HepG2 (cell line): ENCODE measurements around the gene CARS1. TPM values are rescaled to one million over a fixed set of nuclear protein-coding genes. Genes with fewer than 3 reads are reported as not detected.

ENCODE experiments used
- ATF6 ChIP-seq: sonication (generic); formaldehyde crosslinking; conservative IDR thresholded peaks from 2 replicates; pipeline ENCODE4 v1.4.0; 2020; ENCODE audit warnings: missing genetic modification reagents
- BRCA1 ChIP-seq: sonication (generic); formaldehyde crosslinking; IDR thresholded peaks from 2 replicates; pipeline ENCODE4 v1.4.0; 2020; ENCODE audit warnings: missing genetic modification reagents
- CENPT ChIP-seq: sonication (generic); formaldehyde crosslinking; IDR thresholded peaks from 2 replicates; pipeline ENCODE4 v1.8.0; 2022; ENCODE audit warnings: low read depth, mild to moderate bottlenecking, moderate library complexity, missing genetic modification reagents
- CREM ChIP-seq, 2 experiments: sonication (generic) in 1 of 2; formaldehyde crosslinking in 1 of 2; IDR thresholded peaks; 2 replicates each; pipeline versions ENCODE4 v1.4.0 to v1.6.1; 2016 to 2020; ENCODE audit warnings: antibody characterized with exemption in 1 of 2, mild to moderate bottlenecking in 1 of 2, missing genetic modification reagents in 1 of 2
- FOXO4 ChIP-seq: sonication (generic); formaldehyde crosslinking; conservative IDR thresholded peaks from 2 replicates; pipeline ENCODE4 v1.8.1; 2023; ENCODE audit warnings: missing genetic modification reagents
- KDM2A ChIP-seq: sonication (generic); formaldehyde crosslinking; IDR thresholded peaks from 2 replicates; pipeline ENCODE4 v1.4.0; 2020; ENCODE audit warnings: low read depth, missing genetic modification reagents, borderline replicate concordance
- MAFG ChIP-seq: sonication (generic); formaldehyde crosslinking; IDR thresholded peaks from 2 replicates; pipeline ENCODE4 v1.5.1; 2020; ENCODE audit warnings: mild to moderate bottlenecking, missing genetic modification reagents
- NFE2L1 ChIP-seq: sonication (generic); formaldehyde crosslinking; IDR thresholded peaks from 2 replicates; pipeline ENCODE4 v1.4.0; 2020; ENCODE audit warnings: missing genetic modification reagents, mild to moderate bottlenecking, borderline replicate concordance
- PHF20 ChIP-seq: sonication (generic); formaldehyde crosslinking; IDR thresholded peaks from 2 replicates; pipeline ENCODE4 v1.5.0; 2020; ENCODE audit warnings: mild to moderate bottlenecking, missing genetic modification reagents
- SCMH1 ChIP-seq: sonication (generic); formaldehyde crosslinking; IDR thresholded peaks from 2 replicates; pipeline ENCODE4 v1.9.0; 2021; ENCODE audit warnings: missing genetic modification reagents, mild to moderate bottlenecking, borderline replicate concordance
- STAG1 ChIP-seq: sonication (generic); formaldehyde crosslinking; IDR thresholded peaks from 2 replicates; pipeline ENCODE4 v1.4.0; 2020; ENCODE audit warnings: missing genetic modification reagents
- STAT5B ChIP-seq: sonication (generic); formaldehyde crosslinking; IDR thresholded peaks from 2 replicates; pipeline ENCODE4 v1.4.0; 2020; ENCODE audit warnings: missing genetic modification reagents
- ZNF121 ChIP-seq: sonication (generic); formaldehyde crosslinking; IDR thresholded peaks from 2 replicates; pipeline ENCODE4 v1.5.0; 2020; ENCODE audit warnings: mild to moderate bottlenecking, missing genetic modification reagents
- ZNF468 ChIP-seq: sonication (generic); formaldehyde crosslinking; IDR thresholded peaks from 2 replicates; pipeline ENCODE4 v1.8.0; 2022; ENCODE audit warnings: mild to moderate bottlenecking, moderate library complexity, missing genetic modification reagents
- ZNF501 ChIP-seq: sonication (generic); formaldehyde crosslinking; IDR thresholded peaks from 2 replicates; pipeline ENCODE4 v1.5.1; 2020; ENCODE audit warnings: mild to moderate bottlenecking, moderate library complexity, missing genetic modification reagents
- ZNF546 ChIP-seq: sonication (generic); formaldehyde crosslinking; conservative IDR thresholded peaks from 2 replicates; pipeline ENCODE4 v1.8.1; 2023; ENCODE audit warnings: mild to moderate bottlenecking, missing genetic modification reagents
- ZNF562 ChIP-seq: sonication (generic); formaldehyde crosslinking; IDR thresholded peaks from 2 replicates; pipeline ENCODE4 v1.8.0; 2022; ENCODE audit warnings: missing genetic modification reagents, borderline replicate concordance
- ZNF777 ChIP-seq: sonication (generic); formaldehyde crosslinking; IDR thresholded peaks from 2 replicates; pipeline ENCODE4 v1.4.0; 2020; ENCODE audit warnings: missing genetic modification reagents
- ZNF780A ChIP-seq: sonication (generic); formaldehyde crosslinking; IDR thresholded peaks from 2 replicates; pipeline ENCODE4 v1.8.0; 2022; ENCODE audit warnings: mild to moderate bottlenecking, missing genetic modification reagents, moderate library complexity
- ZNF850 ChIP-seq: sonication (generic); formaldehyde crosslinking; conservative IDR thresholded peaks from 2 replicates; pipeline ENCODE4 v1.9.0; 2021; ENCODE audit warnings: mild to moderate bottlenecking, missing genetic modification reagents
- polyA plus RNA-seq, 8 experiments: library from polyadenylated mRNA; depleted of rRNA in 3 of 8; stranded (reverse) in 7 of 8; unstranded in 1 of 8; fragments of >200 nt; fragmentation: Illumina TruSeq in 4 of 8; extraction: Trizol in 4 of 8; gene quantifications; 2 replicates each; pipeline versions ENCODE4 v1.2.1 to v1.2.3, GENCODE V29; 2011 to 2016; ENCODE audit warnings: low read depth in 4 of 8, missing spikeins in 1 of 8, mixed read lengths in 1 of 8; ENCODE audit not compliant: insufficient read depth in 1 of 8
- total RNA-seq, 5 experiments: library from RNA; depleted of rRNA; stranded (reverse); fragments of >200 nt; fragmentation: Illumina TruSeq; extraction: Trizol; gene quantifications; 2 replicates each; pipeline ENCODE4 v1.2.3, GENCODE V29; 2016; ENCODE audit warnings: low read depth in 1 of 5
- TF ChIP-seq, protein P1 (sequence below): sonication (generic); formaldehyde crosslinking; IDR thresholded peaks from 2 replicates; pipeline ENCODE4 v1.4.0; 2020; ENCODE audit warnings: mild to moderate bottlenecking, missing genetic modification reagents
- TF ChIP-seq, protein P2 (sequence below): sonication (generic); formaldehyde crosslinking; IDR thresholded peaks from 2 replicates; pipeline ENCODE4 v1.5.1; 2020; ENCODE audit warnings: mild to moderate bottlenecking, missing genetic modification reagents, moderate library complexity
- TF ChIP-seq, protein P3 (sequence below): sonication (generic); formaldehyde crosslinking; IDR thresholded peaks from 2 replicates; pipeline ENCODE4 v1.8.0; 2022; ENCODE audit warnings: missing genetic modification reagents, mild to moderate bottlenecking, borderline replicate concordance

CARS1 gene
- total and polyA plus RNA-seq, 2 of the 13 experiments (the other 11 are each of a cell fraction or from before 2014, with no cell fraction given) = 33.8 to 47.0 TPM

DNA sequence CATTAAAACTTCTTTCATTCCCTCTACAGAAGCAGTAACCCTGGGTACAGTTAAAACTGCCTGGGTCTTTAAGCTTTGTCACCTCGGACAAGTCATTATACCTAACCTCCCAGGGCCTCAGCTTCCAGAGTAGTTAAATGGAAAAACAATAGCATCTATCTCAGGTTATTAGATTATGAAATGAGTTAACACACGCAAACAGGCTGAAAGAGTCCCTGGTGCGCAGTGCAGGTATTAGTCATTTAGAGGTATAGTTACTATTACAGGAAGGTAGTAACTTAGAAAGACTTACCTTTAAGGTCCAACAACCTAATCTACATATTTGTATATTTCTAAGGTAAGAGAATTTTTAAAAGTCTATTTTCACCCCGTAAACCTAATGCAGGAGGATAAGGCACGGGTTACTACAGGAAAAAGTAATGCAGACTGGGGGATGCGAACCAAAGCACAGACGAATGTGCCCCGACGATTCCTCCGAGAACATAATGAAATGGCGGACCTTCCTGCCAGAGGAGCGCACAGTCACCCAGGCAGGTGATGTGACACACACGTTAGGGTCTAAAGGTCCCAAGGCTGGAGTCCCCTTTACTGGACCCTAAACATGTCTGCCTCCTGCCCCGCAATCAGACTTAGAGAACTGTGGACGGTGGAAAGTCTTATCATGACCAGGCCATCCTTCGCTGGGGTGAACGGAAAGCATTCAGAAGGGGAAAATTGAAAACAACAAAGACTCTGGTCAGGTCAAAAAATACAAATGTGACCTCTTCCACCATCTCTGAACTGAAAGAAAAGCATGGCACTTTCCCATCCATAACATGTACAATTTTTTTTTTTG is 66.4 kb downstream of the CARS1 start (continued):
- no peak for TF ChIP-seq ZNF468 (CRISPR knock-in tag)
- TF ChIP-seq ZNF501 (CRISPR knock-in tag) = no peak; the same call in 1 of the 2 replicates
- TF ChIP-seq, protein P1, sequence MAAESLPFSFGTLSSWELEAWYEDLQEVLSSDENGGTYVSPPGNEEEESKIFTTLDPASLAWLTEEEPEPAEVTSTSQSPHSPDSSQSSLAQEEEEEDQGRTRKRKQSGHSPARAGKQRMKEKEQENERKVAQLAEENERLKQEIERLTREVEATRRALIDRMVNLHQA (CRISPR knock-in tag) = no peak
- 0 out of 2 replicates have a peak, but pooled peaks have one; percentile 33 for TF ChIP-seq NFE2L1 (CRISPR knock-in tag)
- TF ChIP-seq ZNF780A = no peak
- no peak for TF ChIP-seq ZNF850
- TF ChIP-seq, protein P2, sequence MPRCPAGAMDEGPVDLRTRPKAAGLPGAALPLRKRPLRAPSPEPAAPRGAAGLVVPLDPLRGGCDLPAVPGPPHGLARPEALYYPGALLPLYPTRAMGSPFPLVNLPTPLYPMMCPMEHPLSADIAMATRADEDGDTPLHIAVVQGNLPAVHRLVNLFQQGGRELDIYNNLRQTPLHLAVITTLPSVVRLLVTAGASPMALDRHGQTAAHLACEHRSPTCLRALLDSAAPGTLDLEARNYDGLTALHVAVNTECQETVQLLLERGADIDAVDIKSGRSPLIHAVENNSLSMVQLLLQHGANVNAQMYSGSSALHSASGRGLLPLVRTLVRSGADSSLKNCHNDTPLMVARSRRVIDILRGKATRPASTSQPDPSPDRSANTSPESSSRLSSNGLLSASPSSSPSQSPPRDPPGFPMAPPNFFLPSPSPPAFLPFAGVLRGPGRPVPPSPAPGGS = no peak
- peak; percentile 31; the same call in 1 of the 2 replicates for TF ChIP-seq ZNF777 (CRISPR knock-in tag)
- TF ChIP-seq FOXO4 (CRISPR knock-in tag) = no peak
- TF ChIP-seq CENPT (CRISPR knock-in tag) = no peak
- TF ChIP-seq MAFG (CRISPR knock-in tag) = no peak
- TF ChIP-seq ZNF121 (CRISPR knock-in tag) = no peak
- no peak for TF ChIP-seq ATF6 (CRISPR knock-in tag)
- 0 out of 2 replicates have a peak, but pooled peaks have one; percentile 25 for TF ChIP-seq KDM2A
- no peak for TF ChIP-seq SCMH1 (CRISPR knock-in tag)
- no peak for TF ChIP-seq CREM (IDR thresholded peaks at IDR 0.05)
- TF ChIP-seq CREM (CRISPR knock-in tag; IDR thresholded peaks at IDR 0.05) = no peak
- no peak for TF ChIP-seq STAG1 (CRISPR knock-in tag)
- TF ChIP-seq, protein P3, sequence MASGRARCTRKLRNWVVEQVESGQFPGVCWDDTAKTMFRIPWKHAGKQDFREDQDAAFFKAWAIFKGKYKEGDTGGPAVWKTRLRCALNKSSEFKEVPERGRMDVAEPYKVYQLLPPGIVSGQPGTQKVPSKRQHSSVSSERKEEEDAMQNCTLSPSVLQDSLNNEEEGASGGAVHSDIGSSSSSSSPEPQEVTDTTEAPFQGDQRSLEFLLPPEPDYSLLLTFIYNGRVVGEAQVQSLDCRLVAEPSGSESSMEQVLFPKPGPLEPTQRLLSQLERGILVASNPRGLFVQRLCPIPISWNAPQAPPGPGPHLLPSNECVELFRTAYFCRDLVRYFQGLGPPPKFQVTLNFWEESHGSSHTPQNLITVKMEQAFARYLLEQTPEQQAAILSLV (CRISPR knock-in tag) = no peak
- no peak for TF ChIP-seq ZNF562 (CRISPR knock-in tag)
- no peak for TF ChIP-seq PHF20 (CRISPR knock-in tag)
- TF ChIP-seq STAT5B (CRISPR knock-in tag) = no peak
- TF ChIP-seq BRCA1 (CRISPR knock-in tag) = peak; percentile 12; the same call in 1 of the 2 replicates
- no peak for TF ChIP-seq ZNF546 (CRISPR knock-in tag)
